GM18511 (cell line): Measurements from ENCODE around the gene SON.
A peak's percentile ranks its signal among the peaks of the same experiment; 100 is the strongest.

Experiments used
- ATAC-seq: cut with Tn5 transposase; IDR thresholded peaks from one replicate; pipeline ENCODE4 v1.9.1; 2021; ENCODE audit warnings: mild to moderate bottlenecking, moderate library complexity; ENCODE audit not compliant: unreplicated experiment

Gene SON

GRCh38 chr21:33541756-33542639 is 840 bp upstream of the SON start, which contains the start of gene GART:
Gene GART, minus strand, starts transcription at chr21:33542117. Its CDS starts 2,802 bp downstream, at chr21:33539315.
- ATAC-seq, result peak; percentile 57

DNA sequence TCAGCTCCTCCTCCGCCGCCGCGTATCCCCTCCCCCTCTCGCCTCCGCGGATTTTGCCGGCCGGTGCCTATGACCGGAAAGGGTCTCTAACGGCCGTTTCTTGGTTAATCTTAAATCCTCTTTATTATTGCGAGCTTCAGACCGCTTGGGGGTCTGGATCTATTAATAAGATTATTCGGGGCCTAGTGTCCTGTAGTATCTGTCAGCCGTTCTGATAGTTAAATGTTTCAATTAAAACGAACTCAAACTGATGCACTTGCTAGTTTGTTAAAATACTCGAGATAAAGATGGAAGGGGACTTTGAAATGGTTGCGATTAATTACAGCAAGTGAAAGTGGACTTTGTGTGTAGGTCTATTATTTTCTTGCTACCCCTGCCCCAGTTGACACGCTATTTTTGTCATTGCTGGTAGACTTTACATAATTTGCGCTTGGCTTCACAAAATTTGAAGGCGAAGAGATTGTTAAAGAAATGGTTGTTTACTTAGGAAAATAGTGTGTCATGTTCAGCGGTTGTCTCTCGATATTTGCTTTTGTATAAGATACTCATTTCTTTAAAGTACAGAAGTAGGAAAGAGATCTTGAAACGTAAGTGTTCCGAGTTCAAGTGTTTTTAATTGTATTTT is 779 bp downstream of the SON start:
- ATAC-seq, result peak; percentile 24

DNA sequence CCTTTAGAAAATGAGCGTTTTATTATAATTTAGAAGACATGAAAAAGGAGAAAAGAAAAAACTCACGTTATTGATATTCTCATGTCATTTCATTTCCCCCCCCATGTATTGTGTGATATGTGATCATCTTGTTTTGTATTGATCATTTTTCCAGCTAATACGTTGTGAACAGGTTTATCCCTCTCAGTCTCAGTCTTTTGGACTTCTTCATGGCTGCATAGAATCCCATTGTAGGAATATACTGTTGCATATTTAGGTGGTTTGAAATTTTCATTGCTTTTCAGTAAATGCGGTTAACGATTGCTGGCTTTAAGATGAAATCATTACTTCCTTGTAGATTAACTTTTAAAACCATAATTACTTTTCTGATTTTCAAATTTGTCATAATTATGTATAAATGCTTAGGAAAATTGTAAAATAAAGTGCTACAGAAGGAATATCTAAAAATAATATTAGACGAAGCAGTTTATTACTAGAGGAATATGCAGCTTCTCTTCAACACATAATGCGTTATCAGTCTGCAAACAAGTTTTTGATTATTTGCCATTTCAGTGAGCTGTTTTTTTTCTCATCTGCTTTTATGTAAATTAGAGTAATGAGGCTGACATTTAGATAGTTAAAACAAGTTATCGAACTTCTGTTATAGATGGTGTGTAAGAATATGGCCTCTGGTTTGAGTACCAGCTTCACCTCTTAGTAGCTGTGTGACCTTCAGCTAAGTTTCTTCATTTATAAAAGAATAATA is 1.8 kb downstream of the SON start:
- ATAC-seq, result no peak

- no peak for ATAC-seq
These were observed 3.2 kb downstream of the SON start for GRCh38 chr21:33546086-33546485.

DNA sequence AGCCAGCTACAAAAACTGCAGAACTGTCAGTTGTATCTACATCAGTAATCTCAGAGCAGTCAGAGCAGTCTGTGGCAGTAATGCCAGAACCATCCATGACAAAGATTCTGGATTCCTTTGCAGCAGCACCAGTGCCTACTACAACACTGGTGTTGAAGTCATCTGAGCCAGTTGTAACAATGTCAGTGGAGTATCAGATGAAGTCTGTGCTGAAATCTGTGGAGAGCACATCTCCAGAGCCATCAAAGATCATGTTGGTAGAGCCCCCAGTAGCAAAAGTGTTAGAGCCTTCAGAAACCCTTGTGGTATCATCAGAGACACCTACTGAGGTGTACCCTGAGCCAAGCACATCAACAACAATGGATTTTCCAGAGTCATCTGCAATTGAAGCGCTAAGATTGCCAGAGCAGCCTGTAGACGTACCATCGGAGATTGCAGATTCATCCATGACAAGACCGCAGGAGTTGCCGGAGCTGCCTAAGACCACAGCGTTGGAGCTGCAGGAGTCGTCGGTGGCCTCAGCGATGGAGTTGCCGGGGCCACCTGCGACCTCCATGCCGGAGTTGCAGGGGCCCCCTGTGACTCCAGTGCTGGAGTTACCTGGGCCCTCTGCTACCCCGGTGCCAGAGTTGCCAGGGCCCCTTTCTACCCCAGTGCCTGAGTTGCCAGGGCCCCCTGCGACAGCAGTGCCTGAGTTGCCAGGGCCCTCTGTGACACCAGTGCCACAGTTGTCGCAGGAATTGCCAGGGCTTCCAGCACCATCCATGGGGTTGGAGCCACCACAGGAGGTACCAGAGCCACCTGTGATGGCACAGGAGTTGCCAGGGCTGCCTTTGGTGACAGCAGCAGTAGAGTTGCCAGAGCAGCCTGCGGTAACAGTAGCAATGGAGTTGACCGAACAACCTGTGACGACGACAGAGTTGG is 7.3 kb downstream of the SON start:
- ATAC-seq, result no peak

DNA sequence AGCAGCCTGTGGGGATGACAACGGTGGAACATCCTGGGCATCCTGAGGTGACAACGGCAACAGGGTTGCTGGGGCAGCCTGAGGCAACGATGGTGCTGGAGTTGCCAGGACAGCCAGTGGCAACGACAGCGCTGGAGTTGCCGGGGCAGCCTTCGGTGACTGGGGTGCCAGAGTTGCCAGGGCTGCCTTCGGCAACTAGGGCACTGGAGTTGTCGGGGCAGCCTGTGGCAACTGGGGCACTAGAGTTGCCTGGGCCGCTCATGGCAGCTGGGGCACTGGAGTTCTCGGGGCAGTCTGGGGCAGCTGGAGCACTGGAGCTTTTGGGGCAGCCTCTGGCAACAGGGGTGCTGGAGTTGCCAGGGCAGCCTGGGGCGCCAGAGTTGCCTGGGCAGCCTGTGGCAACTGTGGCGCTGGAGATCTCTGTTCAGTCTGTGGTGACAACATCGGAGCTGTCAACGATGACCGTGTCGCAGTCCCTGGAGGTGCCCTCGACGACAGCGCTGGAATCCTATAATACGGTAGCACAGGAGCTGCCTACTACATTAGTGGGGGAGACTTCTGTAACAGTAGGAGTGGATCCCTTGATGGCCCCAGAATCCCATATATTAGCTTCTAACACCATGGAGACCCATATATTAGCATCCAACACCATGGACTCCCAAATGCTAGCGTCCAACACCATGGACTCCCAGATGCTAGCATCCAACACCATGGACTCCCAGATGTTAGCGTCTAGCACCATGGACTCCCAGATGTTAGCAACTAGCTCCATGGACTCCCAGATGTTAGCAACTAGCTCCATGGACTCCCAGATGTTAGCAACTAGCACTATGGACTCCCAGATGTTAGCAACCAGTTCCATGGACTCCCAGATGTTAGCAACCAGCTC is 8.2 kb downstream of the SON start:
- ATAC-seq, result no peak

DNA sequence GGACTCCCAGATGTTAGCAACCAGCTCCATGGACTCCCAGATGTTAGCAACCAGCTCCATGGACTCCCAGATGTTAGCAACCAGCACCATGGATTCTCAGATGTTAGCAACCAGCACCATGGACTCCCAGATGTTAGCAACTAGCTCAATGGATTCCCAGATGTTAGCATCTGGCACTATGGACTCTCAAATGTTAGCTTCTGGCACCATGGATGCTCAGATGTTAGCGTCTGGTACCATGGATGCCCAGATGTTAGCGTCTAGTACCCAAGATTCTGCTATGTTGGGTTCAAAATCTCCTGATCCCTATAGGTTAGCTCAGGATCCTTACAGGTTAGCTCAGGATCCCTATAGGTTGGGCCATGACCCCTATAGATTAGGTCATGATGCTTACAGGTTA is 8.8 kb downstream of the SON start:
- ATAC-seq, result no peak

GRCh38 chr21:33552093-33552998 is 9.5 kb downstream of the SON start:
- no peak for ATAC-seq

- no peak for ATAC-seq
These were observed 10.3 kb downstream of the SON start for GRCh38 chr21:33552999-33553598.

GRCh38 chr21:33554236-33554981 is 11.6 kb downstream of the SON start:
- no peak for ATAC-seq

GRCh38 chr21:33554982-33555344 is 12.1 kb downstream of the SON start:
- ATAC-seq, result no peak

GRCh38 chr21:33557447-33557846 is 14.6 kb downstream of the SON start:
- ATAC-seq, result no peak

GRCh38 chr21:33558777-33559421 is 16.1 kb downstream of the SON start:
- no peak for ATAC-seq

GRCh38 chr21:33559813-33560212 is 17.0 kb downstream of the SON start:
- ATAC-seq, result no peak

- no peak for ATAC-seq
These were observed 18.1 kb downstream of the SON start for GRCh38 chr21:33560965-33561364.

- ATAC-seq, result no peak
These were observed 18.5 kb downstream of the SON start for GRCh38 chr21:33561373-33561772.

- no peak for ATAC-seq
These were observed 19.6 kb downstream of the SON start for GRCh38 chr21:33562389-33562788.
